ENCODE data around the gene WFDC1. TPM values are rescaled to one million over a fixed set of nuclear protein-coding genes. Genes with fewer than 3 reads are reported as not detected.

The WFDC1 gene
- total and polyA plus RNA-seq, 2 donors = 0.52 to 7.4 TPM

GRCh38 chr16:84292011-84292410 is 2.7 kb upstream of the WFDC1 start:
- Histone ChIP-seq H3K4me1 (ENCODE audit: control insufficient read depth in 2 of 2, insufficient read depth in 2 of 2, low read length in 2 of 2) (peaks cover 0 to 10% of the 10 kb centered on the region in 2 donors), H3K27me3 (ENCODE audit: control insufficient read depth in 2 of 2, insufficient read depth in 1 of 2, low read length in 1 of 2) (peaks cover 18 to 31% of the 10 kb centered on the region in 2 donors), H3K4me3 (ENCODE audit: low read length in 2 of 2) (no peak overlapping the region), H3K36me3 (ENCODE audit: control insufficient read depth in 2 of 2, insufficient read depth in 2 of 2, low read length in 1 of 2) (no peaks in the 10 kb centered on the region), H3K9me3 (ENCODE audit: control insufficient read depth in 2 of 2, insufficient read depth in 1 of 2, low read length in 1 of 2) (no peaks in the 10 kb centered on the region), H3K27ac (ENCODE audit: low read depth in 1 of 2, low read length in 1 of 2) (no peak overlapping the region)
- whole genome bisulfite sequencing = 77% methylated on average over 10 of the region's 10 CpGs
- no peak for DNase-seq (ENCODE audit: low read depth in 6 of 9, low spot score in 9 of 9)

- Histone ChIP-seq H3K27ac (ENCODE audit: low read depth in 1 of 2, low read length in 1 of 2) (no peak overlapping the region), H3K4me3 (ENCODE audit: low read length in 2 of 2) (no peak overlapping the region), H3K9me3 (ENCODE audit: control insufficient read depth in 2 of 2, insufficient read depth in 1 of 2, low read length in 1 of 2) (no peaks in the 10 kb centered on the region), H3K36me3 (ENCODE audit: control insufficient read depth in 2 of 2, insufficient read depth in 2 of 2, low read length in 1 of 2) (no peaks in the 10 kb centered on the region), H3K27me3 (ENCODE audit: control insufficient read depth in 2 of 2, insufficient read depth in 1 of 2, low read length in 1 of 2) (peaks cover 18 to 31% of the 10 kb centered on the region in 2 donors), H3K4me1 (ENCODE audit: control insufficient read depth in 2 of 2, insufficient read depth in 2 of 2, low read length in 2 of 2) (peaks cover 0 to 10% of the 10 kb centered on the region in 2 donors)
- WGBS = 94% methylated on average over 5 of the region's 5 CpGs
- DNase-seq (ENCODE audit: low read depth in 6 of 9, low spot score in 9 of 9) = no peak
These were observed 1.3 kb upstream of the WFDC1 start for GRCh38 chr16:84293406-84293805.

GRCh38 chr16:84294117-84294516 is 561 bp upstream of the WFDC1 start:
- 3% methylated on average over 10 of the region's 10 CpGs for WGBS
- DNase-seq (ENCODE audit: low read depth in 6 of 9, low spot score in 9 of 9) = no peak
- H3K9me3 ChIP-seq (ENCODE audit: control insufficient read depth in 2 of 2, insufficient read depth in 1 of 2, low read length in 1 of 2) = no peaks in the 10 kb centered on the region
- H3K4me3 ChIP-seq (ENCODE audit: low read length in 2 of 2) = no peak overlapping the region
- no peaks in the 10 kb centered on the region for H3K36me3 ChIP-seq (ENCODE audit: control insufficient read depth in 2 of 2, insufficient read depth in 2 of 2, low read length in 1 of 2)
- H3K4me1 ChIP-seq (ENCODE audit: control insufficient read depth in 2 of 2, insufficient read depth in 2 of 2, low read length in 2 of 2) = peaks cover 0 to 10% of the 10 kb centered on the region in 2 donors
- peaks cover 18 to 31% of the 10 kb centered on the region in 2 donors for H3K27me3 ChIP-seq (ENCODE audit: control insufficient read depth in 2 of 2, insufficient read depth in 1 of 2, low read length in 1 of 2)
- no peak overlapping the region for H3K27ac ChIP-seq (ENCODE audit: low read depth in 1 of 2, low read length in 1 of 2)

- whole genome bisulfite sequencing = 57% methylated on average over 14 of the region's 14 CpGs
- Histone ChIP-seq H3K4me3 (ENCODE audit: low read length in 2 of 2) (no peak overlapping the region), H3K36me3 (ENCODE audit: control insufficient read depth in 2 of 2, insufficient read depth in 2 of 2, low read length in 1 of 2) (no peaks in the 10 kb centered on the region), H3K9me3 (ENCODE audit: control insufficient read depth in 2 of 2, insufficient read depth in 1 of 2, low read length in 1 of 2) (no peaks in the 10 kb centered on the region), H3K4me1 (ENCODE audit: control insufficient read depth in 2 of 2, insufficient read depth in 2 of 2, low read length in 2 of 2) (peaks cover 0 to 10% of the 10 kb centered on the region in 2 donors), H3K27me3 (ENCODE audit: control insufficient read depth in 2 of 2, insufficient read depth in 1 of 2, low read length in 1 of 2) (peaks cover 18 to 31% of the 10 kb centered on the region in 2 donors), H3K27ac (ENCODE audit: low read depth in 1 of 2, low read length in 1 of 2) (no peak overlapping the region)
- DNase-seq (ENCODE audit: low read depth in 6 of 9, low spot score in 9 of 9) = no peak
These were observed 654 bp downstream of the WFDC1 start for GRCh38 chr16:84295203-84295860.

GRCh38 chr16:84298376-84298899 is 3.8 kb downstream of the WFDC1 start:
- Histone ChIP-seq H3K27ac (ENCODE audit: low read depth in 1 of 2, low read length in 1 of 2) (no peak overlapping the region), H3K27me3 (ENCODE audit: control insufficient read depth in 2 of 2, insufficient read depth in 1 of 2, low read length in 1 of 2) (peaks cover 13 to 29% of the 10 kb centered on the region in 2 donors), H3K36me3 (ENCODE audit: control insufficient read depth in 2 of 2, insufficient read depth in 2 of 2, low read length in 1 of 2) (no peaks in the 10 kb centered on the region), H3K4me1 (ENCODE audit: control insufficient read depth in 2 of 2, insufficient read depth in 2 of 2, low read length in 2 of 2) (peaks cover 0 to 10% of the 10 kb centered on the region in 2 donors), H3K9me3 (ENCODE audit: control insufficient read depth in 2 of 2, insufficient read depth in 1 of 2, low read length in 1 of 2) (no peaks in the 10 kb centered on the region), H3K4me3 (ENCODE audit: low read length in 2 of 2) (no peak overlapping the region)
- WGBS = 94% methylated on average over 13 of the region's 13 CpGs
- no peak for DNase-seq (ENCODE audit: low read depth in 6 of 9, low spot score in 9 of 9)

GRCh38 chr16:84299734-84300440 is 5.2 kb downstream of the WFDC1 start:
- DNase-seq (ENCODE audit: low read depth in 6 of 9, low spot score in 9 of 9) = no peak
- Histone ChIP-seq H3K4me1 (ENCODE audit: control insufficient read depth in 2 of 2, insufficient read depth in 2 of 2, low read length in 2 of 2) (peaks cover 0 to 2% of the 10 kb centered on the region in 2 donors), H3K36me3 (ENCODE audit: control insufficient read depth in 2 of 2, insufficient read depth in 2 of 2, low read length in 1 of 2) (no peaks in the 10 kb centered on the region), H3K4me3 (ENCODE audit: low read length in 2 of 2) (no peak overlapping the region), H3K27me3 (ENCODE audit: control insufficient read depth in 2 of 2, insufficient read depth in 1 of 2, low read length in 1 of 2) (peaks cover 7 to 15% of the 10 kb centered on the region in 2 donors), H3K27ac (ENCODE audit: low read depth in 1 of 2, low read length in 1 of 2) (no peak overlapping the region), H3K9me3 (ENCODE audit: control insufficient read depth in 2 of 2, insufficient read depth in 1 of 2, low read length in 1 of 2) (no peaks in the 10 kb centered on the region)
- WGBS = 87% methylated on average over 7 of the region's 7 CpGs

- H3K27ac ChIP-seq (ENCODE audit: low read depth in 1 of 2, low read length in 1 of 2) = no peak overlapping the region
- H3K9me3 ChIP-seq (ENCODE audit: control insufficient read depth in 2 of 2, insufficient read depth in 1 of 2, low read length in 1 of 2) = no peaks in the 10 kb centered on the region
- no peaks in the 10 kb centered on the region for H3K4me1 ChIP-seq (ENCODE audit: control insufficient read depth in 2 of 2, insufficient read depth in 2 of 2, low read length in 2 of 2)
- WGBS = 91% methylated on average over 28 of the region's 28 CpGs
- H3K4me3 ChIP-seq (ENCODE audit: low read length in 2 of 2) = no peak overlapping the region
- no peak for DNase-seq (ENCODE audit: low read depth in 6 of 9, low spot score in 9 of 9)
- H3K27me3 ChIP-seq (ENCODE audit: control insufficient read depth in 2 of 2, insufficient read depth in 1 of 2, low read length in 1 of 2) = no peaks in the 10 kb centered on the region
- no peaks in the 10 kb centered on the region for H3K36me3 ChIP-seq (ENCODE audit: control insufficient read depth in 2 of 2, insufficient read depth in 2 of 2, low read length in 1 of 2)
These were observed 7.7 kb downstream of the WFDC1 start for GRCh38 chr16:84302111-84302954.

- H3K9me3 ChIP-seq (ENCODE audit: control insufficient read depth in 2 of 2, insufficient read depth in 1 of 2, low read length in 1 of 2) = no peaks in the 10 kb centered on the region
- H3K36me3 ChIP-seq (ENCODE audit: control insufficient read depth in 2 of 2, insufficient read depth in 2 of 2, low read length in 1 of 2) = no peaks in the 10 kb centered on the region
- H3K27ac ChIP-seq (ENCODE audit: low read depth in 1 of 2, low read length in 1 of 2) = no peak overlapping the region
- H3K4me1 ChIP-seq (ENCODE audit: control insufficient read depth in 2 of 2, insufficient read depth in 2 of 2, low read length in 2 of 2) = no peaks in the 10 kb centered on the region
- no peaks in the 10 kb centered on the region for H3K27me3 ChIP-seq (ENCODE audit: control insufficient read depth in 2 of 2, insufficient read depth in 1 of 2, low read length in 1 of 2)
- H3K4me3 ChIP-seq (ENCODE audit: low read length in 2 of 2) = no peak overlapping the region
- DNase-seq (ENCODE audit: low read depth in 6 of 9, low spot score in 9 of 9) = no peak
- WGBS = 95% methylated on average over 8 of the region's 8 CpGs
These were observed 8.3 kb downstream of the WFDC1 start for GRCh38 chr16:84303023-84303422.
